Hepatocyte (in vitro differentiated cells): Measurements from ENCODE around the gene EPS8L3.

ENCODE experiments used
- EZH2 ChIP-seq: fragments of 200-600 bp; sonication (generic); IDR thresholded peaks from 2 replicates; pipeline ENCODE4 v1.6.1; 2016; ENCODE audit warnings: antibody characterized with exemption, mild to moderate bottlenecking, borderline replicate concordance
- EZH2phosphoT487 ChIP-seq: fragments of 200-600 bp; sonication (generic); IDR thresholded peaks from one replicate; pipeline ENCODE4 v1.6.1; 2018; ENCODE audit warnings: antibody characterized with exemption, mild to moderate bottlenecking, low read depth, moderate library complexity; ENCODE audit not compliant: unreplicated experiment, severe bottlenecking

DNA sequence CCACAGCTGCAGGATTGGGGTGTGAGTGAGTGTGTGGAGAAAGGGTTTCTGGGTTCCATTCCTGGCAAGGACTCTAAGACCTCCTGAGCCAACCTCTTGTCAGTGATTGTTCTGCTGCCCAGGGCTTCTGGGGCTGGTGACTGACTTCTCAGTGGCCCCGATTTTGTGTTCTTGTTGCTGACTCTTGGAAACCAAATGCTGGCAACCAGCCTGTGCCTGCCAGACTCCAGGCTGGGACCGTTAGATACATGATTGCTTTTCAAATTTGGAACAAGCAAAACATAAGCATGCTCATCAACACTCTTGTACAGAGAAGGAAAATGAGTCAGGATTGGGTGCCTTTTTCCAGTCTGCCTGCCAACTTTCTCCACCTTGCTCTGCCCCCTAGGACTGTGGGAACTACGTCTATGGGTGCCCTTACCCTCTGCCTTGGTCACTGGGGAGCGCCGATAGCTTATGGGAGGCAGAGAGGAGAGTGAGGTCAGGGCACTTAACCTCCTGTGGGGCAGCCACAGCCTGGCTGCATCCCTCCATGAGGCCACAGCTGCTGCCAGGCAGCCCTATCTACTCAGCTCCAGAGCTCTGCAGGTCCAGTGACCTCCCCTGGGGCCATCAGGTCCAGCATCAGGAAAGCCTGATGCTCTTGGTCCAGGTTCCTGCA is 39.3 kb upstream of the EPS8L3 start:
- no peak for TF ChIP-seq EZH2
- TF ChIP-seq EZH2phosphoT487 = no peak
